ENCODE measurements around the gene KLHL21.
A peak's percentile ranks its signal among the peaks of the same experiment; 100 is the strongest.

The KLHL21 gene

GRCh38 chr1:6635161-6635909 lies 32.7 kb upstream of the KLHL21 start:
- H3K9me3 ChIP-seq (ENCODE audit: control insufficient read depth, insufficient read depth, low read depth, low read length), result no peaks in the 10 kb centered on the region
- H3K4me1 ChIP-seq (ENCODE audit: control insufficient read depth, insufficient read depth, low read length), result no peaks in the 10 kb centered on the region
- H3K4me3 ChIP-seq (ENCODE audit: low read depth, low read length), result no peak overlapping the region
- H3K27ac ChIP-seq (ENCODE audit: low read depth, low read length), result no peak overlapping the region
- no peaks in the 10 kb centered on the region for H3K27me3 ChIP-seq (ENCODE audit: control insufficient read depth, insufficient read depth, low read length)
- peaks cover 81% of the 10 kb centered on the region for H3K36me3 ChIP-seq (ENCODE audit: control insufficient read depth, insufficient read depth, low read length)
- no peak overlapping the region for H3K9ac ChIP-seq (ENCODE audit: low read length)

GRCh38 chr1:6634371-6635052 lies 31.8 kb upstream of the KLHL21 start:
- Histone ChIP-seq H3K27ac (ENCODE audit: low read depth, low read length) (no peak overlapping the region), H3K9ac (ENCODE audit: low read length) (no peak overlapping the region), H3K4me3 (ENCODE audit: low read depth, low read length) (no peak overlapping the region), H3K9me3 (ENCODE audit: control insufficient read depth, insufficient read depth, low read depth, low read length) (no peaks in the 10 kb centered on the region), H3K4me1 (ENCODE audit: control insufficient read depth, insufficient read depth, low read length) (no peaks in the 10 kb centered on the region), H3K36me3 (ENCODE audit: control insufficient read depth, insufficient read depth, low read length) (peaks cover 80% of the 10 kb centered on the region), H3K27me3 (ENCODE audit: control insufficient read depth, insufficient read depth, low read length) (no peaks in the 10 kb centered on the region)

GRCh38 chr1:6632588-6633514 lies 30.2 kb upstream of the KLHL21 start:
- Histone ChIP-seq H3K36me3 (ENCODE audit: control insufficient read depth, insufficient read depth, low read length) (peaks cover 81% of the 10 kb centered on the region), H3K9ac (ENCODE audit: low read length) (no peak overlapping the region), H3K9me3 (ENCODE audit: control insufficient read depth, insufficient read depth, low read depth, low read length) (no peaks in the 10 kb centered on the region), H3K27me3 (ENCODE audit: control insufficient read depth, insufficient read depth, low read length) (no peaks in the 10 kb centered on the region), H3K4me1 (ENCODE audit: control insufficient read depth, insufficient read depth, low read length) (no peaks in the 10 kb centered on the region), H3K4me3 (ENCODE audit: low read depth, low read length) (no peak overlapping the region), H3K27ac (ENCODE audit: low read depth, low read length) (no peak overlapping the region)

GRCh38 chr1:6631058-6631457 lies 28.4 kb upstream of the KLHL21 start:
- no peak overlapping the region for H3K27ac ChIP-seq (ENCODE audit: low read depth, low read length)
- H3K9ac ChIP-seq (ENCODE audit: low read length), result no peak overlapping the region
- no peaks in the 10 kb centered on the region for H3K27me3 ChIP-seq (ENCODE audit: control insufficient read depth, insufficient read depth, low read length)
- no peak overlapping the region for H3K4me3 ChIP-seq (ENCODE audit: low read depth, low read length)
- peaks cover 76% of the 10 kb centered on the region for H3K36me3 ChIP-seq (ENCODE audit: control insufficient read depth, insufficient read depth, low read length)
- no peaks in the 10 kb centered on the region for H3K4me1 ChIP-seq (ENCODE audit: control insufficient read depth, insufficient read depth, low read length)
- H3K9me3 ChIP-seq (ENCODE audit: control insufficient read depth, insufficient read depth, low read depth, low read length), result no peaks in the 10 kb centered on the region

- H3K4me3 ChIP-seq (ENCODE audit: low read depth, low read length), result no peak overlapping the region
- peaks cover 66% of the 10 kb centered on the region for H3K36me3 ChIP-seq (ENCODE audit: control insufficient read depth, insufficient read depth, low read length)
- H3K4me1 ChIP-seq (ENCODE audit: control insufficient read depth, insufficient read depth, low read length), result no peaks in the 10 kb centered on the region
- no peak overlapping the region for H3K27ac ChIP-seq (ENCODE audit: low read depth, low read length)
- no peaks in the 10 kb centered on the region for H3K27me3 ChIP-seq (ENCODE audit: control insufficient read depth, insufficient read depth, low read length)
- H3K9me3 ChIP-seq (ENCODE audit: control insufficient read depth, insufficient read depth, low read depth, low read length), result no peaks in the 10 kb centered on the region
- no peak overlapping the region for H3K9ac ChIP-seq (ENCODE audit: low read length)
These were observed 27.4 kb upstream of the KLHL21 start for GRCh38 chr1:6630027-6630426.

GRCh38 chr1:6628971-6629479 lies 26.4 kb upstream of the KLHL21 start:
- Histone ChIP-seq H3K9me3 (ENCODE audit: control insufficient read depth, insufficient read depth, low read depth, low read length) (no peaks in the 10 kb centered on the region), H3K27ac (ENCODE audit: low read depth, low read length) (no peak overlapping the region), H3K27me3 (ENCODE audit: control insufficient read depth, insufficient read depth, low read length) (no peaks in the 10 kb centered on the region), H3K4me1 (ENCODE audit: control insufficient read depth, insufficient read depth, low read length) (peaks cover 4% of the 10 kb centered on the region; the same call in 1 of the 2 replicates), H3K9ac (ENCODE audit: low read length) (no peak overlapping the region), H3K4me3 (ENCODE audit: low read depth, low read length) (no peak overlapping the region), H3K36me3 (ENCODE audit: control insufficient read depth, insufficient read depth, low read length) (peaks cover 56% of the 10 kb centered on the region)

- Histone ChIP-seq H3K9ac (ENCODE audit: low read length) (peak overlapping the region; percentile 48), H3K9me3 (ENCODE audit: control insufficient read depth, insufficient read depth, low read depth, low read length) (no peaks in the 10 kb centered on the region), H3K4me1 (ENCODE audit: control insufficient read depth, insufficient read depth, low read length) (peaks cover 4% of the 10 kb centered on the region; the same call in 1 of the 2 replicates), H3K27ac (ENCODE audit: low read depth, low read length) (no peak overlapping the region), H3K4me3 (ENCODE audit: low read depth, low read length) (no peak overlapping the region), H3K36me3 (ENCODE audit: control insufficient read depth, insufficient read depth, low read length) (peaks cover 56% of the 10 kb centered on the region), H3K27me3 (ENCODE audit: control insufficient read depth, insufficient read depth, low read length) (no peaks in the 10 kb centered on the region)
These were observed 25.3 kb upstream of the KLHL21 start for GRCh38 chr1:6627841-6628545.

GRCh38 chr1:6627031-6627430 lies 24.4 kb upstream of the KLHL21 start:
- Histone ChIP-seq H3K36me3 (ENCODE audit: control insufficient read depth, insufficient read depth, low read length) (peaks cover 56% of the 10 kb centered on the region), H3K27me3 (ENCODE audit: control insufficient read depth, insufficient read depth, low read length) (no peaks in the 10 kb centered on the region), H3K4me3 (ENCODE audit: low read depth, low read length) (no peak overlapping the region), H3K9ac (ENCODE audit: low read length) (no peak overlapping the region), H3K27ac (ENCODE audit: low read depth, low read length) (no peak overlapping the region), H3K4me1 (ENCODE audit: control insufficient read depth, insufficient read depth, low read length) (peaks cover 4% of the 10 kb centered on the region; the same call in 1 of the 2 replicates), H3K9me3 (ENCODE audit: control insufficient read depth, insufficient read depth, low read depth, low read length) (no peaks in the 10 kb centered on the region)

GRCh38 chr1:6625584-6626149 lies 23.0 kb upstream of the KLHL21 start:
- H3K27me3 ChIP-seq (ENCODE audit: control insufficient read depth, insufficient read depth, low read length), result no peaks in the 10 kb centered on the region
- H3K27ac ChIP-seq (ENCODE audit: low read depth, low read length), result peak overlapping the region; percentile 34; the same call in 1 of the 2 replicates
- H3K4me3 ChIP-seq (ENCODE audit: low read depth, low read length), result peak overlapping the region; percentile 95
- peaks cover 4% of the 10 kb centered on the region; the same call in 1 of the 2 replicates for H3K4me1 ChIP-seq (ENCODE audit: control insufficient read depth, insufficient read depth, low read length)
- peak overlapping the region; percentile 77 for H3K9ac ChIP-seq (ENCODE audit: low read length)
- H3K9me3 ChIP-seq (ENCODE audit: control insufficient read depth, insufficient read depth, low read depth, low read length), result no peaks in the 10 kb centered on the region
- H3K36me3 ChIP-seq (ENCODE audit: control insufficient read depth, insufficient read depth, low read length), result peaks cover 69% of the 10 kb centered on the region
